GM12892 (cell line): ENCODE data around the gene MINPP1.

Experiments
- POLR2AphosphoS5 ChIP-seq: IDR thresholded peaks from 2 replicates; pipeline ENCODE4 v1.6.1; 2011; ENCODE audit warnings: low read depth, low read length, control low read depth
- TAF1 ChIP-seq: IDR thresholded peaks from 2 replicates; pipeline ENCODE4 v1.6.1; 2011; ENCODE audit warnings: low read depth, mild to moderate bottlenecking, control low read depth, low read length, borderline replicate concordance

- TF ChIP-seq TAF1, result no peak
- TF ChIP-seq POLR2AphosphoS5, result no peak
Observed at GRCh38 chr10:87507879-87508483, 3.3 kb downstream of the MINPP1 start.
